Neutrophil (primary cell): ENCODE data around the gene ST7.

Experiments
- H3K27ac ChIP-seq: fragments of 200-600 bp; sonication (generic); 2 replicates; pipeline ENCODE4 v1.5.1; 2016; ENCODE audit warnings: mild to moderate bottlenecking, moderate library complexity
- H3K27me3 ChIP-seq: fragments of 200-600 bp; sonication (generic); 2 replicates; pipeline ENCODE4 v1.6.0; 2016; ENCODE audit warnings: mild to moderate bottlenecking
- H3K36me3 ChIP-seq: fragments of 200-600 bp; sonication (generic); 2 replicates; pipeline ENCODE4 v1.5.1; 2017
- H3K4me1 ChIP-seq, 2 experiments: fragments of 200-600 bp in 1 of 2; sonication (generic) in 1 of 2; 1 replicate in 1 of 2; 2 replicates in 1 of 2; pipeline versions ENCODE4 v1.5.1 to v1.6.1; 2013 to 2016; ENCODE audit warnings: low read depth in 1 of 2, low read length in 1 of 2, mild to moderate bottlenecking in 1 of 2, moderate library complexity in 1 of 2; ENCODE audit not compliant: control insufficient read depth in 1 of 2, insufficient read depth in 1 of 2
- H3K4me3 ChIP-seq, 2 experiments: fragments of 200-600 bp in 1 of 2; sonication (generic) in 1 of 2; 1 replicate in 1 of 2; 2 replicates in 1 of 2; pipeline ENCODE4 v1.5.1; 2013 to 2016; ENCODE audit warnings: low read depth in 1 of 2, low read length in 1 of 2, mild to moderate bottlenecking in 1 of 2, moderate library complexity in 1 of 2
- H3K9me3 ChIP-seq: fragments of 200-600 bp; sonication (generic); 2 replicates; pipeline ENCODE4 v1.5.1; 2016
- TF ChIP-seq, protein P1 (sequence below): fragments of 200-600 bp; sonication (generic); IDR thresholded peaks from 2 replicates; pipeline ENCODE4 v1.5.1; 2016; ENCODE audit warnings: antibody characterized with exemption

The ST7 gene

DNA sequence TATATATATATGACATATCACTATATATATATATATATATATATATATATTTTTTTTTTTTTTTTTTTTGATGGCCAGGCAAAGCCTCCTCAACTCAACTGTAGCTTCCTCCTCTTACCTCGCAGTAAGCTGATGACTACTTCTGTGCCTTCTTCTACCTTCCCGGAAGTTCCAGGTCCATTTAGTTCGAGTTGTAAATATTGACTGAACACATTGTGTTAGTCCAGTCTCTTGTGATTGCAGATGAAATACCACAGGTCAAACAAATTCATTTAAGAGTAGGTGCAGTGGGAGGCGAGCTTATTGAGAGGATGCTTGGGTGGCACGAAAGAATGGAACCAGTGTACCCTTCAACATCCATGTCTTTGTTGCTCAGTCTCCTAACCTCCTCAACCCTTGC lies 144.6 kb downstream of the ST7 start:
- H3K27me3 ChIP-seq = no peaks in the 10 kb centered on the region
- no peak overlapping the region for H3K27ac ChIP-seq
- TF ChIP-seq, protein P1, sequence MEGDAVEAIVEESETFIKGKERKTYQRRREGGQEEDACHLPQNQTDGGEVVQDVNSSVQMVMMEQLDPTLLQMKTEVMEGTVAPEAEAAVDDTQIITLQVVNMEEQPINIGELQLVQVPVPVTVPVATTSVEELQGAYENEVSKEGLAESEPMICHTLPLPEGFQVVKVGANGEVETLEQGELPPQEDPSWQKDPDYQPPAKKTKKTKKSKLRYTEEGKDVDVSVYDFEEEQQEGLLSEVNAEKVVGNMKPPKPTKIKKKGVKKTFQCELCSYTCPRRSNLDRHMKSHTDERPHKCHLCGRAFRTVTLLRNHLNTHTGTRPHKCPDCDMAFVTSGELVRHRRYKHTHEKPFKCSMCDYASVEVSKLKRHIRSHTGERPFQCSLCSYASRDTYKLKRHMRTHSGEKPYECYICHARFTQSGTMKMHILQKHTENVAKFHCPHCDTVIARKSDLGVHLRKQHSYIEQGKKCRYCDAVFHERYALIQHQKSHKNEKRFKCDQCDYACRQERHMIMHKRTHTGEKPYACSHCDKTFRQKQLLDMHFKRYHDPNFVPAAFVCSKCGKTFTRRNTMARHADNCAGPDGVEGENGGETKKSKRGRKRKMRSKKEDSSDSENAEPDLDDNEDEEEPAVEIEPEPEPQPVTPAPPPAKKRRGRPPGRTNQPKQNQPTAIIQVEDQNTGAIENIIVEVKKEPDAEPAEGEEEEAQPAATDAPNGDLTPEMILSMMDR = no peak
- no peaks in the 10 kb centered on the region for H3K4me1 ChIP-seq
- no peaks in the 10 kb centered on the region for H3K9me3 ChIP-seq
- H3K4me3 ChIP-seq = no peak overlapping the region
- H3K36me3 ChIP-seq = no peaks in the 10 kb centered on the region

GRCh38 chr7:117098457-117098856 lies 145.2 kb downstream of the ST7 start:
- TF ChIP-seq, protein P1 = no peak
- H3K27me3 ChIP-seq = no peaks in the 10 kb centered on the region
- no peaks in the 10 kb centered on the region for H3K36me3 ChIP-seq
- no peaks in the 10 kb centered on the region for H3K9me3 ChIP-seq
- no peak overlapping the region for H3K27ac ChIP-seq
- H3K4me3 ChIP-seq = no peak overlapping the region
- no peaks in the 10 kb centered on the region for H3K4me1 ChIP-seq

DNA sequence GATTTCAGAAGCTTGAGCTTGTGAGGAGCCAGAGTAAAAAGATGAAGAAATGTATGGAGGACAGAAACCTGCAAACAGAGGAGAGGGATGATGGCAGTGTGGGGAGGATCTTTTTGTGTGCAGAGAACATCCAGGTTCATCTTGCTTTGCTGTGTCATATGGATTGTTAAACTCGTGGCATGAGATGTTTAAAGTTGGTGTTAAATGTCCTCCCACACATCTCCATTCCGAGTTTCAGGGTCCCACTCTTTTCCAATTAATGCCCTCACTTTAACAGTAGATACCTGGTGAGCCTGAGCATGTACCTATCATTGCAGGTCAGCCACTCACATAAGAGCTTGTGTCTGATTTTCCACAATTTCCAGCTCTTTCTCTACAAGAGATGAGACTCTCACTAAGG lies 147.7 kb downstream of the ST7 start:
- H3K27ac ChIP-seq = no peak overlapping the region
- no peaks in the 10 kb centered on the region for H3K36me3 ChIP-seq
- no peak overlapping the region for H3K4me3 ChIP-seq
- TF ChIP-seq, protein P1 = no peak
- H3K9me3 ChIP-seq = no peaks in the 10 kb centered on the region
- H3K27me3 ChIP-seq = no peaks in the 10 kb centered on the region
- no peaks in the 10 kb centered on the region for H3K4me1 ChIP-seq

DNA sequence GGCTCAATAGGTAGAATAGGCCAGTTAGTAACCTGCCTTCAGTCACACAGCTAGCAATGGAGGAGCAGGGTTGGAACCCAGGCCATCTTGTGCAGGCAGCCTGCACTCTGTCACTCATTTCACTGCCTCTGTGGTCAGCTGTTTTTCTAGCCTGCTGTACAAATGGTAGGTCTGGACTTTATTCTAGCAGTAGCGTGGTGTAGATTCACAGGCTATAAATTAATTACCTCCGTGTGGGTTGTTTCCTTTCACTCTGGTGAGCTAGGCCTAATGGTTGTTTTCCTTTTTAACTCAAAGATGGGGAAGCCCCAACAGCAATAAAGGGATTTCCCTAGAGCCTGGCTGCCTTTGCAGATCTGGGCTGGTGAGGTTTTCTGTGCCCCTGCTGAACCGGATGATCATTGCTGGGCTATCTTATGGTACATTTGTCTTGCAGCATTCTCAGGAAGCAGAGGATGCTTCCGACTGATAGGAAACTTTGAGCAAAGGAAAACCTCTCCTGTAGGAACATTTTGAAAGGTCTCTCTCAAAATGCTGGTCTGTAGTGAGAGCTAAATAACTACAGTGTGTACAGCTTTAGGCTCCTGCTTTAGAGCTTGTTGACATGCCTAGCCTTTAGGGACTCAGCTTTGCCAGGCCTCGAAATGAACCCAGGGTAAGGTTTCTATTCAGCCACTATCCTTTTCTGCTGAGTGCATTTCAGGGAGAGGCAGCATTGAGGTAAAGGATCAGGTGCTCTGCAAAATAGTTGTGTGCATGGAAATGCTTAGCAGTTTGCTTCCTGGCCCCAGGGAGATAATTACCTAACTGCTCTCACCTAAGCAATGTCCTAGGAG lies 157.4 kb downstream of the ST7 start:
- Histone ChIP-seq H3K36me3 (no peaks in the 10 kb centered on the region), H3K27ac (no peak overlapping the region), H3K9me3 (no peaks in the 10 kb centered on the region), H3K27me3 (no peaks in the 10 kb centered on the region), H3K4me1 (no peaks in the 10 kb centered on the region), H3K4me3 (no peak overlapping the region)
- TF ChIP-seq, protein P1 = no peak

GRCh38 chr7:117111535-117111934 lies 158.2 kb downstream of the ST7 start:
- TF ChIP-seq, protein P1 = no peak
- no peaks in the 10 kb centered on the region for H3K4me1 ChIP-seq
- no peak overlapping the region for H3K4me3 ChIP-seq
- no peaks in the 10 kb centered on the region for H3K9me3 ChIP-seq
- no peak overlapping the region for H3K27ac ChIP-seq
- no peaks in the 10 kb centered on the region for H3K36me3 ChIP-seq
- H3K27me3 ChIP-seq = no peaks in the 10 kb centered on the region
